Fibroblast of villous mesenchyme (primary cell): ENCODE measurements around the gene ZNF205. TPM values are rescaled to one million over a fixed set of nuclear protein-coding genes. Genes with fewer than 3 reads are reported as not detected.

Experiments used
- DNase-seq: peaks from one replicate; pipeline ENCODE4 v3.0.0-alpha.2; 2010; ENCODE audit warnings: low read depth
- H3K4me3 ChIP-seq: 2 replicates; pipeline ENCODE4 v1.5.1; 2011; ENCODE audit warnings: low read depth, mild to moderate bottlenecking, low read length
- total RNA-seq: library from RNA; depleted of rRNA; stranded (reverse); fragments of >200 nt; gene quantifications from 2 replicates; pipeline ENCODE4 v1.2.3, GENCODE V29; 2012
- TF ChIP-seq, protein P1 (sequence below): IDR thresholded peaks from 2 replicates; pipeline ENCODE4 v1.5.1; 2012; ENCODE audit warnings: low read depth, mild to moderate bottlenecking, low read length; ENCODE audit not compliant: insufficient read depth

ZNF205 gene
- total RNA-seq, 1 donor, result 14.2 TPM

DNA sequence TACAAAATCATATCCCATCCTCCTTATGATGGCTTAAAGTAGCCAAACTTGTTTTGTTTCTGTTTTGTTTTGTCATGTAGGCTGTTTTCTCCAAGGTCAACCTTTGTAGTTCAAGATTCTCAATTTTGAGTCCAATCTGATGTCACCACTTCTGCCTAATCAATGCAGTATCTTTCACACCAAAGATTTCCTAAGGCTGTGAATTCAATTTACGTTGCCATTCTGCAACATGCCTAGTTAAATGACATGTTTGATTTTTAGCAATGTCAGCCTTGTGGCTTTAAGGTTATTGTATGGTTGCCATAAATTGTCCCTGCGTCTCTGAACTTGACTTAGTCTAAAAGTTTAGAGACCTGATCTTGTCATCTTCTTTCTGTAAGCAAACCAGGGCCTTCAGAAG lies 42.8 kb downstream of the ZNF205 start:
- no peak overlapping the region for H3K4me3 ChIP-seq
- no peak for DNase-seq
- TF ChIP-seq, protein P1, sequence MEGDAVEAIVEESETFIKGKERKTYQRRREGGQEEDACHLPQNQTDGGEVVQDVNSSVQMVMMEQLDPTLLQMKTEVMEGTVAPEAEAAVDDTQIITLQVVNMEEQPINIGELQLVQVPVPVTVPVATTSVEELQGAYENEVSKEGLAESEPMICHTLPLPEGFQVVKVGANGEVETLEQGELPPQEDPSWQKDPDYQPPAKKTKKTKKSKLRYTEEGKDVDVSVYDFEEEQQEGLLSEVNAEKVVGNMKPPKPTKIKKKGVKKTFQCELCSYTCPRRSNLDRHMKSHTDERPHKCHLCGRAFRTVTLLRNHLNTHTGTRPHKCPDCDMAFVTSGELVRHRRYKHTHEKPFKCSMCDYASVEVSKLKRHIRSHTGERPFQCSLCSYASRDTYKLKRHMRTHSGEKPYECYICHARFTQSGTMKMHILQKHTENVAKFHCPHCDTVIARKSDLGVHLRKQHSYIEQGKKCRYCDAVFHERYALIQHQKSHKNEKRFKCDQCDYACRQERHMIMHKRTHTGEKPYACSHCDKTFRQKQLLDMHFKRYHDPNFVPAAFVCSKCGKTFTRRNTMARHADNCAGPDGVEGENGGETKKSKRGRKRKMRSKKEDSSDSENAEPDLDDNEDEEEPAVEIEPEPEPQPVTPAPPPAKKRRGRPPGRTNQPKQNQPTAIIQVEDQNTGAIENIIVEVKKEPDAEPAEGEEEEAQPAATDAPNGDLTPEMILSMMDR, result no peak

DNA sequence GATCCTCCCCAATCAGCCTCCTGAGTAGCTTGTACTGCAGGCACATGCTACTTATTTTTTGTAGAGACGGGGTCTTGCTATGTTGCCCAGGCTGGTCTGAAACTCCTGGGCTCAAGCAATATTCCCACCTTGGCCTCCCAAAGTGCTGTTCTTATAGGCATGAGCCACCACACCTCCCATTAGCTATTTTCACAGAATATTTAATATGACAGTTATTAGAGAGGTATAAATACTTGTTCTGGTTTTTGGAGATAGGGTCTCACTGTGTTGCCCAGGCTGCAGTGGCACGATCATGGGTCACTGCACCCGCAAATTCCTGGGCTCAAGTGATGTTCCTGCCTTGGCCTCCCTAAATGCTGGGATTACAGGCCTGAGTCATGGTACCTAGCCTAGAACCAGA lies 43.6 kb downstream of the ZNF205 start:
- TF ChIP-seq, protein P1, result no peak
- no peak overlapping the region for H3K4me3 ChIP-seq
- no peak for DNase-seq

DNA sequence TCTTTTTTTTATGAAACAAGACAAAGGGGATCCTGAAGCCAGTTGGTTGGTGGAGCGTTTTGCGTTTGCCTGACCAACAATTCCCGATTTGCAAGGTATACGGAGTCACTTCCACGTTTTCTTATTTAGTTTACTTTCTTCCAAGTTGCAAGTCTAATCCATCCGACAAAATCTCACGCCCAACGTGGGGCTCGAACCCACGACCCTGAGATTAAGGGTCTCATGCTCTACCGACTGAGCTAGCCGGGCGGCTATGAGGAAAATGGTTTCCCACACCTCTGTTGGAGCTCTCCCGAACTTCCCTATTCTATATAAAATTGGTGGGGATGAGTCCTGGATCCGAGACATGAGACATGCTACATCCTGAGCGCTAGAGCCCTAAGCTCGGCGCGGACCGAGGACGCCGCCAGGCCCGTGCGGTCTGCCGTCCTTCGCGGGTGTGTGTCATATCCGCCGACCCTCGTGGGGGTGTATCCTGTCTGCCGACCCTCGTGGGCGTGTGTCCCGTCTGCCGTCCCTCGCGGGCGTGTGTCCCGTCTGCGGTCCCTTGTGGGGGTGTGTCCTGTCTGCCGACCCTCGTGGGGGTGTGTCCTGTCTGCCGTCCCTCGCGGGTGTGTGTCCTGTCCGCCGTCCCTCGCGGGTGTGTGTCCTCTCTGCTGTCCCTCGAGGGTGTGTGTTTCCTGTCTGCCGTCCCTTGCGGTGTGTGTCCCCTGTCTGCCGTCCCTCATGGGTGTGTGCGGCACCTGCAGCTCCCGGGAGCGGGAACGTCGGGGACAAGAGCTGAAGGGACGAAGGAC lies 45.0 kb downstream of the ZNF205 start:
- TF ChIP-seq, protein P1, result no peak
- H3K4me3 ChIP-seq, result peak overlapping the region; percentile 77
- DNase-seq, result peak; percentile 88

DNA sequence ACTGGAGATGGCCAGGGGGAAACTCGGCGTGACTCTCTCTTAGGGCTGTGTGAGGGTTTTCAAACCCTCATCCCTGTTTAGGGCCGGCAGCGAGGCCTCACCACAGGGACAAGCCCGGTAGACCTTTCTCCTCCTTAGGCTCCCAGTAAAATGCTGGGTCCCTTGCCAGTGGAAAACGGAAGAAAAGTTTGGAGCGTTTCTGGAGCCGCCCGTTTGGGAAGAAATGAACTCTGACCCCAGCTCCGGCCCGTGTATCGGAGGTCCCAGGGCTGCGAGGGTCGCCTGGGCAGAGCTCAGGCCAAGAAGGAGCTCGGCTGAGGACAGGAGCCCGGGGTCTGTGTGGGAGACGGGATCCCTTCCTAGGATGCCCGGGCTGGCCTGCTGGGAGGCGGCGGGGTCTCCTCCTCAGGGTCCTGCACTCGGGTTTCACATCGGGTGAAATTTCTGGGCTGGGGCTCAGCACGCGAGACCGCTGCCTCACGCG lies 45.7 kb downstream of the ZNF205 start:
- peak; percentile 33 for DNase-seq
- TF ChIP-seq, protein P1, result no peak
- H3K4me3 ChIP-seq, result peak overlapping the region; percentile 77

DNA sequence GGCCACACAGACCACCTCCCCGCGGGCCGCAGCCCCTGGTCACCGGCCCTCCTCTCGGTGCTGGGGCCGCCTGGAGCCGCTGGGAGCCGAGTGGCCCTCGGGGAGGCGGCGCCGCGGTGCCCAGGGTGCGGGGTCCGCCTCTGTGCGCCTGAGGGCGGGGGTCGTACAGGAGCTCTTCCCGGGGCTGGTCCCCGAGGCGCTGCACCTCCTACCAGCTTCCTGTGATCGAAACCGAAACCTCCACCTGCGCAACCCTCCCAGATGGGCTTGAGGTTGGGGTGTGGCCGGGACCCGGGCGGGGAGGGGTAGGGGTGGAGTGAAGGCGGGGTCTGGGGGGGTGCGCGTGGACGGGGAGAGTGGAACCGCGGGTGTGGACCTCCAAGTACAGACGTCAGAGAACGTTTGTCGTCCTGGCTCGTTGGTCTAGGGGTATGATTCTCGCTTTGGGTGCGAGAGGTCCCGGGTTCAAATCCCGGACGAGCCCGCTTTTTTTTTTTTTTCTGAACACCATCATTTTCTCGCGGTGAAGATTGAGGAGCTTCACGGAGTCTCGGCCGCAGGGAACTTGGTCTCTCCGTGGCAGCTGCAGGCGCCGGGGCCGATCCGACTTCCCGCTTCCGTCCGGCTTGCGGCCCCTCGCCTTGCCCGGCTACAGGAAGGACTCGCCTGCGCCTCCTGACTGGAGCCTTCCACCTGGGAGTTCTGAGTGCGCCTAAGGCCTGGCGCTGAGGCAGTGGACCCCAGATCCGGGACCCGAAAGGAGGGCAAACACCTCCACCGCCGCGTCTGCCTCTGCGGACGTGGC lies 46.3 kb downstream of the ZNF205 start:
- TF ChIP-seq, protein P1, result no peak
- peak overlapping the region; percentile 77 for H3K4me3 ChIP-seq

DNA sequence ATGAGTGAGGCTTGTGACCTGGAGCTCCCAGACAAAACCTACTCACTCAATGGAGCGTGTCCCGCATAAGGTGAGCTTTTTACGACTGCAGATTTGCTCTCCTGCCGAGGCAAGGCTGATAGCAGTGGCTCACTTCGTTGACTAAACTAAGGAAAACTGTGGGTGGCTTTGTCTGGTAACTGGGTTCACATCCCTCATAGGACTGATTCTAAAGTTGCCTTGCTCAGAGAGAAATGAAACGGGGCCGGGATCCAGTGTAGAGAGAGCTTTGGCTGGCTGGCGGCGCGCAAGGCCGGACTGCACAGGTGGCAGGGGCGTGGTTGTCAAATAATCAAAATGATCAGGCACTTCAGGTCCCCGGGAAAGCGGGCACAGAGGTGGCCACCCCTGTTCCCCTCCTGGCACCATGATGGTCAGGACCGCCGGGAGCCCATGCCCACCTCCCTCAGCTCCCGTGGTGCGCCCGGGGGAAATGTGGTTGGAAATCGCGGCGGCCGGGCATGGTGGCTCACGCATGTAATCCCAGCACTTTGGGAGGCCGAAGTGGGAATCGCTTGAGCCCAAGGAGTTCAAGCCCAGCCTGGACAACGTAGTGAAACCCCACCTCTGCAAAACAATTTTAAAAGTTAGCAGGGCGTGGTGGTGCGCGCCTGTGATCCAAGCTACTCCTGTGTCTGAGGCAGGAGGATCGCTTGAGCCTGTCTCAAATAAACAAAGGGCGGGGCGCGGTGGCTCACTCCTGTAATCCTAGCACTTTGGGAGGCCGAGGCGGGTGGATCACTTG lies 49.0 kb downstream of the ZNF205 start:
- TF ChIP-seq, protein P1, result no peak
- H3K4me3 ChIP-seq, result peak overlapping the region; percentile 34
- DNase-seq, result no peak

More for the DNA sequence above, 46.3 kb downstream of the ZNF205 start:
- peak; percentile 91 for DNase-seq
